Keratinocyte (primary cell): ENCODE results near the gene GAN.

ENCODE experiments used
- CTCF ChIP-seq, 3 experiments: IDR thresholded peaks in 1 of 3; conservative IDR thresholded peaks in 1 of 3; optimal IDR thresholded peaks in 1 of 3; 2 replicates in 2 of 3; 3 replicates in 1 of 3; pipeline versions ENCODE3 to v1.5.1; 2011; ENCODE audit warnings: low read length in 3 of 3, mild to moderate bottlenecking in 3 of 3, moderate library complexity in 2 of 3, control low read depth in 1 of 3, inconsistent platforms in 1 of 3; ENCODE audit not compliant: insufficient read depth in 2 of 3; ENCODE audit errors: extremely low read depth in 1 of 3
- EZH2 ChIP-seq: IDR thresholded peaks from one replicate; pipeline ENCODE4 v1.6.1; 2012; ENCODE audit warnings: inconsistent platforms, mild to moderate bottlenecking, low read length, moderate library complexity

- no peak for TF ChIP-seq CTCF (optimal IDR thresholded peaks at IDR 0.05 in 1 of 3, IDR thresholded peaks at IDR 0.05 in 1 of 3, conservative IDR thresholded peaks at IDR 0.05 in 1 of 3; ENCODE audit: extremely low read depth in 1 of 3, insufficient read depth in 2 of 3, low read length in 3 of 3)
- no peak for TF ChIP-seq EZH2
Observed at GRCh38 chr16:81371106-81371505, 56.3 kb downstream of the GAN start.
